Panc1 (cell line): ENCODE results near the gene L3MBTL3.

Experiments used
- POLR2AphosphoS5 ChIP-seq: IDR thresholded peaks from 2 replicates; pipeline ENCODE4 v1.6.1; 2012; ENCODE audit warnings: mild to moderate bottlenecking, low read depth, low read length, moderate library complexity
- REST ChIP-seq, 2 experiments: IDR thresholded peaks; 2 replicates each; pipeline ENCODE4 v1.6.1; 2011 to 2012; ENCODE audit warnings: low read depth in 2 of 2, control low read depth in 1 of 2, low read length in 1 of 2, mild to moderate bottlenecking in 1 of 2, moderate library complexity in 1 of 2; ENCODE audit not compliant: insufficient read depth in 1 of 2
- SIN3A ChIP-seq: IDR thresholded peaks from 2 replicates; pipeline ENCODE4 v1.6.1; 2012; ENCODE audit warnings: low read depth, mild to moderate bottlenecking, low read length, moderate library complexity, borderline replicate concordance; ENCODE audit not compliant: insufficient read depth
- TF ChIP-seq, protein P1 (sequence below): fragments of 450-650 bp; IDR thresholded peaks from 2 replicates; pipeline ENCODE4 v1.5.1; 2017; ENCODE audit warnings: mild to moderate bottlenecking

GRCh38 chr6:130127195-130127594 lies 108.8 kb downstream of the L3MBTL3 start:
- TF ChIP-seq, protein P1, sequence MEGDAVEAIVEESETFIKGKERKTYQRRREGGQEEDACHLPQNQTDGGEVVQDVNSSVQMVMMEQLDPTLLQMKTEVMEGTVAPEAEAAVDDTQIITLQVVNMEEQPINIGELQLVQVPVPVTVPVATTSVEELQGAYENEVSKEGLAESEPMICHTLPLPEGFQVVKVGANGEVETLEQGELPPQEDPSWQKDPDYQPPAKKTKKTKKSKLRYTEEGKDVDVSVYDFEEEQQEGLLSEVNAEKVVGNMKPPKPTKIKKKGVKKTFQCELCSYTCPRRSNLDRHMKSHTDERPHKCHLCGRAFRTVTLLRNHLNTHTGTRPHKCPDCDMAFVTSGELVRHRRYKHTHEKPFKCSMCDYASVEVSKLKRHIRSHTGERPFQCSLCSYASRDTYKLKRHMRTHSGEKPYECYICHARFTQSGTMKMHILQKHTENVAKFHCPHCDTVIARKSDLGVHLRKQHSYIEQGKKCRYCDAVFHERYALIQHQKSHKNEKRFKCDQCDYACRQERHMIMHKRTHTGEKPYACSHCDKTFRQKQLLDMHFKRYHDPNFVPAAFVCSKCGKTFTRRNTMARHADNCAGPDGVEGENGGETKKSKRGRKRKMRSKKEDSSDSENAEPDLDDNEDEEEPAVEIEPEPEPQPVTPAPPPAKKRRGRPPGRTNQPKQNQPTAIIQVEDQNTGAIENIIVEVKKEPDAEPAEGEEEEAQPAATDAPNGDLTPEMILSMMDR, result no peak
- TF ChIP-seq POLR2AphosphoS5, result no peak
- no peak for TF ChIP-seq SIN3A
- no peak for TF ChIP-seq REST (IDR thresholded peaks at IDR 0.05; ENCODE audit: insufficient read depth in 1 of 2, low read depth in 2 of 2, low read length in 1 of 2)
